Body of pancreas (tissue), 4 donors: ENCODE results near the gene ZNF429. TPM values are rescaled to one million over a fixed set of nuclear protein-coding genes. Genes with fewer than 3 reads are reported as not detected.

Experiments used
- ATAC-seq: fragments of 150-250 bp; one replicate; pipeline ENCODE4 v1.9.1; 2016
- DNase-seq, 4 donors: peaks; one replicate each; pipeline ENCODE4 v3.0.0-alpha.2; 2019
- H3K27ac ChIP-seq, 4 donors: fragments of 200-600 bp; sonication (generic); 1 replicate in 3 of 4; 2 replicates in 1 of 4; pipeline versions ENCODE4 v1.5.1 to v1.6.1; 2016 to 2019; ENCODE audit warnings: mild to moderate bottlenecking in 1 of 4, mixed read lengths in 1 of 4, moderate library complexity in 1 of 4
- H3K27me3 ChIP-seq, 2 donors: fragments of 200-600 bp; sonication (generic); one replicate each; pipeline ENCODE4 v1.6.0; 2016; ENCODE audit warnings: mild to moderate bottlenecking in 1 of 2
- H3K36me3 ChIP-seq, 2 donors: fragments of 200-600 bp; sonication (generic); replicated peaks in 1 of 2; 2 replicates each; pipeline ENCODE4 v1.5.1; 2016; ENCODE audit warnings: low read depth in 2 of 2; ENCODE audit not compliant: insufficient read depth in 1 of 2
- H3K4me1 ChIP-seq: fragments of 200-600 bp; sonication (generic); one replicate; pipeline ENCODE4 v1.6.0; 2016
- H3K4me3 ChIP-seq, 2 donors: fragments of 200-600 bp; sonication (generic); 1 replicate in 1 of 2; 2 replicates in 1 of 2; pipeline ENCODE4 v1.5.1; 2016 to 2019
- H3K9me3 ChIP-seq, 3 donors: fragments of 200-600 bp; sonication (generic); 1 replicate in 2 of 3; 2 replicates in 1 of 3; pipeline ENCODE4 v1.5.1; 2016
- POLR2A ChIP-seq, 3 donors: fragments of 450-650 bp; IDR thresholded peaks; one replicate each; pipeline ENCODE4 v1.6.1; 2016; ENCODE audit warnings: antibody characterized with exemption in 3 of 3, mild to moderate bottlenecking in 2 of 3
- WGBS, 2 donors: methylation state at CpG; one replicate each; pipeline ENCODE4 v1.1.5; 2017; 5-methylcytosine and 5-hydroxymethylcytosine counted together
- intact Hi-C: fragments of 100-400 bp; cut with DNase I; formaldehyde crosslinking; loops from one replicate; pipeline ENCODE4 v1.15.1; 2023
- total RNA-seq, 2 donors: library from RNA; depleted of rRNA; stranded (reverse); fragments of >200 nt; gene quantifications; one replicate each; pipeline ENCODE4 v1.1.0, GENCODE V29; 2016
- TF ChIP-seq, protein P1 (sequence below), 7 experiments: fragments of 450-650 bp in 4 of 7; fragments of 200-600 bp in 3 of 7; sonication (generic) in 3 of 7; IDR thresholded peaks; one replicate each; pipeline ENCODE4 v1.5.1; 2016 to 2019; ENCODE audit warnings: antibody characterized with exemption in 7 of 7

Gene ZNF429
- total RNA-seq, 2 donors from 2014 or later = 21.5 to 55.7 TPM

DNA sequence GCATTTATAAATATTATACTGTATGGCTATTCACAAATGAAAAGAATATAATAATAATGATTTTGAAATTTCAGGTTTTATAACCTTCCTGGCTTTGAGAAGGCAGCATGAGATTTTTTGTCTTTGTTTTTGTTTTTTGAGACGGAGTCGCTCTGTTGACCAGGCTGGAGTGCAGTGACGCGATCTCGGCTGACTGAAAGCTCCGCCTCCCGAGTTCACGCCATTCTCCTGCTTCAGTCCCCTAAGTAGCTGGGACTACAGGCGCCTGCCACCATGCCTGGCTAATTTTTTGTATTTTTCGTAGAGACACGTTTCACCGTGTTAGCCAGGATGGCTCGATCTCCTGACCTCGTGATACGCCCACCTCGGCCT lies 64.1 kb downstream of the ZNF429 start:
- no peaks in the 10 kb centered on the region for H3K9me3 ChIP-seq
- no peak overlapping the region for H3K4me3 ChIP-seq
- peak in 3 of 4 donors; percentile 49 to 80 (median 67) for DNase-seq
- peak; percentile 70 for ATAC-seq
- H3K27ac ChIP-seq = peak overlapping the region in 3 of 4 donors; percentile 69 to 80 (median 70)
- intact Hi-C loops = no loop called here
- WGBS, 2 donors = 52 to 66% methylated on average over 16 of the region's 16 CpGs
- H3K4me1 ChIP-seq = no peaks in the 10 kb centered on the region
- H3K36me3 ChIP-seq = no peaks in the 10 kb centered on the region
- TF ChIP-seq, protein P1, sequence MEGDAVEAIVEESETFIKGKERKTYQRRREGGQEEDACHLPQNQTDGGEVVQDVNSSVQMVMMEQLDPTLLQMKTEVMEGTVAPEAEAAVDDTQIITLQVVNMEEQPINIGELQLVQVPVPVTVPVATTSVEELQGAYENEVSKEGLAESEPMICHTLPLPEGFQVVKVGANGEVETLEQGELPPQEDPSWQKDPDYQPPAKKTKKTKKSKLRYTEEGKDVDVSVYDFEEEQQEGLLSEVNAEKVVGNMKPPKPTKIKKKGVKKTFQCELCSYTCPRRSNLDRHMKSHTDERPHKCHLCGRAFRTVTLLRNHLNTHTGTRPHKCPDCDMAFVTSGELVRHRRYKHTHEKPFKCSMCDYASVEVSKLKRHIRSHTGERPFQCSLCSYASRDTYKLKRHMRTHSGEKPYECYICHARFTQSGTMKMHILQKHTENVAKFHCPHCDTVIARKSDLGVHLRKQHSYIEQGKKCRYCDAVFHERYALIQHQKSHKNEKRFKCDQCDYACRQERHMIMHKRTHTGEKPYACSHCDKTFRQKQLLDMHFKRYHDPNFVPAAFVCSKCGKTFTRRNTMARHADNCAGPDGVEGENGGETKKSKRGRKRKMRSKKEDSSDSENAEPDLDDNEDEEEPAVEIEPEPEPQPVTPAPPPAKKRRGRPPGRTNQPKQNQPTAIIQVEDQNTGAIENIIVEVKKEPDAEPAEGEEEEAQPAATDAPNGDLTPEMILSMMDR (IDR thresholded peaks at IDR 0.05) = no peak
- TF ChIP-seq POLR2A (IDR thresholded peaks at IDR 0.05) = no peak
- no peaks in the 10 kb centered on the region for H3K27me3 ChIP-seq

DNA sequence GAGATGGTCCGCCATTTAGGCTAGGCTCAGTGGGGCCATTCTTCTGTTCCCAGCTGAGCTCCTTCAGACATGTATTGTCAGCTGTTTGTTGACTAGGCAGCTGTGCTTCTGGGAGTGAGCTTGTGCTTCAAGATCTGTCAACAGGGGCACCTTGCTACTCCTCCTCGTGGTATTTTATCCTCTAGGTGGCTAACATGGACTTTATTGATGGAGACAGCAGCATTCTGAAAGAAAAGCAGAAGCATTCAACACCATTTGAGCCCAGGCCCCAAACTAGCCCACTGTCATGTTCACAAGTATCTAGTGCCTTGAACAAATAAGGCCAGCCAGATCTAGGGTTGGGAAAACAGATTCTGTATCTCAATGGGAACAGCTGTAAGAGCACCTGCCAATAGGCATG lies 65.9 kb downstream of the ZNF429 start:
- Histone ChIP-seq H3K4me3 (no peak overlapping the region), H3K27me3 (no peaks in the 10 kb centered on the region), H3K9me3 (no peaks in the 10 kb centered on the region), H3K4me1 (no peaks in the 10 kb centered on the region), H3K36me3 (no peaks in the 10 kb centered on the region), H3K27ac (no peak overlapping the region)
- intact Hi-C loops = no loop called here
- DNase-seq (no peak), ATAC-seq (no peak)
- 62 to 68% methylated on average over 2 of the region's 2 CpGs for WGBS, 2 donors
- no peak for TF ChIP-seq POLR2A (IDR thresholded peaks at IDR 0.05)
- TF ChIP-seq, protein P1 (IDR thresholded peaks at IDR 0.05) = no peak

DNA sequence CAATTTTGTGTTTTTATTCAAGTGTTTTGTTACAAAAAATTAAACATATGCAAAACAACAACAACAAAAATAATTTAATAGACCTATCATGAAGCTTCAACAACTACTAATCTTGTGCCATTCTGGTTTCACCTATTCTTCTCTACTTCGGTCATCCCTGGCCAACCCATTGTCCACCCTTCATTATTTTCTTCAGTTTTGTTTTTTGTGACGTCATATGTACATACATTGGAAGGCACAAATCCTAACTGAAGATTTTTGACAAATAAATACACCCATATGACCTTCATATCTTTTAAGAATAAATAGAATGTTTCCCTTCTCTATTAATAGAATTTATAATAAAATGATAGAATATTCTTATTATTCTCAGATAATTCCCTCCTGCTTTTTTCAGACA lies 69.2 kb downstream of the ZNF429 start:
- H3K27me3 ChIP-seq = no peaks in the 10 kb centered on the region
- H3K4me3 ChIP-seq = no peak overlapping the region
- H3K4me1 ChIP-seq = no peaks in the 10 kb centered on the region
- 42 to 71% methylated on average over 2 of the region's 2 CpGs for WGBS, 2 donors
- DNase-seq (no peak), ATAC-seq (no peak)
- no peaks in the 10 kb centered on the region for H3K9me3 ChIP-seq
- no peak overlapping the region for H3K27ac ChIP-seq
- intact Hi-C loops = no loop called here
- no peaks in the 10 kb centered on the region for H3K36me3 ChIP-seq
- no peak for TF ChIP-seq POLR2A (IDR thresholded peaks at IDR 0.05)
- TF ChIP-seq, protein P1 (IDR thresholded peaks at IDR 0.05) = no peak

DNA sequence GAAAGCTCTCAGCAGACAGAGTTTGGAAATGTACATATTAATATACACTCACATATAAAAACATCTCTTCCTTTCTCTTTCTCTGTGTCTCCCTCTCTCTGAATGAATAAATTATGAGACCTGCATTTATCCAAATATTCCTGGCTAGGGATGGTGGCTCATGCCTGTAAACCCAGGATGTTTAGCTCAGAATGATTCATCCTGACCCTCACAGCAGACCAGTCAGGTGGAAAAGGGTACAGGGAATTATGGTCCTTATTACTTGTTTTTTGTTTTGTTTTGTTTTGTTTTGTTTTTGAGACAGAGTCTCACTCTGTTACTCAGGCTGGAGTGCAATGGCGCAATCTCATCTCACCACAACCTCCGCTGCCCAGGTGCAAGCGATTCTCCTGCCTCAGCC lies 71.1 kb downstream of the ZNF429 start:
- TF ChIP-seq, protein P1 (IDR thresholded peaks at IDR 0.05) = no peak
- no peak for TF ChIP-seq POLR2A (IDR thresholded peaks at IDR 0.05)
- Histone ChIP-seq H3K36me3 (no peaks in the 10 kb centered on the region), H3K4me1 (peaks cover 2% of the 10 kb centered on the region), H3K9me3 (no peaks in the 10 kb centered on the region), H3K27me3 (no peaks in the 10 kb centered on the region), H3K4me3 (no peak overlapping the region), H3K27ac (no peak overlapping the region)
- 78 to 89% methylated on average over 3 of the region's 3 CpGs for WGBS, 2 donors
- DNase-seq = no peak
- no peak for ATAC-seq
- intact Hi-C loops = no loop called here

DNA sequence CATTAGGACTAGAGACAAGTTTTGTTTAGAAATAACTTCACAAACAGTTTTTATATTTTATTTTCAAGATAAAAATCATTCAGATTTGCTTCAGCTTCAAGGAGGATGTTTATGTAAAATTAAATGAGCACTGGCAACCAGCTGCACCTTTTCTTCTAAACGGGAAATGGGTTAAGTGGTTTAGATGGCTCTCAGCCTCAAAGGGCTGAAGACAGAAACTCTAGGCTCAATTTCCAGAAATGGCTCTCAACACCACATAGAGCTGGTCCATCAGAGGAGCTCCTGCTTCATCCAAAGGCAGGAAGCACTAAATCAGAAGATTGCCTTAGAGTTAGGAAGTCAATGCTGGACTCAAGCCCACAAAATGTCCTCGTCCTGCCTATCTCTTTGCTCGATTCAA lies 74.7 kb downstream of the ZNF429 start:
- intact Hi-C loops = no loop called here
- H3K27me3 ChIP-seq = no peaks in the 10 kb centered on the region
- TF ChIP-seq POLR2A (IDR thresholded peaks at IDR 0.05) = no peak
- TF ChIP-seq, protein P1 (IDR thresholded peaks at IDR 0.05) = no peak
- ATAC-seq = no peak
- DNase-seq = no peak
- 33 to 39% methylated on average over 3 of the region's 3 CpGs for WGBS, 2 donors
- no peak overlapping the region for H3K4me3 ChIP-seq
- H3K36me3 ChIP-seq = no peaks in the 10 kb centered on the region
- peaks cover 32% of the 10 kb centered on the region for H3K4me1 ChIP-seq
- no peaks in the 10 kb centered on the region for H3K9me3 ChIP-seq
- no peak overlapping the region for H3K27ac ChIP-seq
